ENCODE results near the gene PBX1.

DNA sequence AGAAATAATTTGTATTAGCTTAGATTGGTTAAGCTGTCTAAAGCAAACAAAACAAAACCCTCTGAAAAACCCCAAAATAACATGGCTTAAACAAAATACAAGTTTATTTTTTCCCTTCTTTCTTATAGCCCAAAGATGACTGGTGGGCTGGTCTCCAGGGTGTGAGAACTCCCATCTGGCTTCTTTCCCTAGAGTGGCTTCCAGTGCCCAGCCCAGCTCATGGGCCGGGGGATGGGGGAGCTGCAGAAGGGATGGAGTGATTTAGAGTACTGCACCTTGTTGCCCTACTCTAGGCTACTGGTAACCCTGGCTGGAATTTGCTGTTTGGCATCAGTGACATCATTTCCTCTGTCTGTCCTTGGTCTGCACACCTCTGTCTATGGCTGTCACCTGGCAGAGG, 223.0 kb downstream of the PBX1 start:
- TF ChIP-seq, protein P1, sequence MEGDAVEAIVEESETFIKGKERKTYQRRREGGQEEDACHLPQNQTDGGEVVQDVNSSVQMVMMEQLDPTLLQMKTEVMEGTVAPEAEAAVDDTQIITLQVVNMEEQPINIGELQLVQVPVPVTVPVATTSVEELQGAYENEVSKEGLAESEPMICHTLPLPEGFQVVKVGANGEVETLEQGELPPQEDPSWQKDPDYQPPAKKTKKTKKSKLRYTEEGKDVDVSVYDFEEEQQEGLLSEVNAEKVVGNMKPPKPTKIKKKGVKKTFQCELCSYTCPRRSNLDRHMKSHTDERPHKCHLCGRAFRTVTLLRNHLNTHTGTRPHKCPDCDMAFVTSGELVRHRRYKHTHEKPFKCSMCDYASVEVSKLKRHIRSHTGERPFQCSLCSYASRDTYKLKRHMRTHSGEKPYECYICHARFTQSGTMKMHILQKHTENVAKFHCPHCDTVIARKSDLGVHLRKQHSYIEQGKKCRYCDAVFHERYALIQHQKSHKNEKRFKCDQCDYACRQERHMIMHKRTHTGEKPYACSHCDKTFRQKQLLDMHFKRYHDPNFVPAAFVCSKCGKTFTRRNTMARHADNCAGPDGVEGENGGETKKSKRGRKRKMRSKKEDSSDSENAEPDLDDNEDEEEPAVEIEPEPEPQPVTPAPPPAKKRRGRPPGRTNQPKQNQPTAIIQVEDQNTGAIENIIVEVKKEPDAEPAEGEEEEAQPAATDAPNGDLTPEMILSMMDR (IDR thresholded peaks at IDR 0.05), result no peak
- no peak for TF ChIP-seq POLR2A (IDR thresholded peaks at IDR 0.05)

Data from esophagus squamous epithelium (tissue), 4 donors.